B cell (primary cell): ENCODE results near the gene FAF2. TPM values are rescaled to one million over a fixed set of nuclear protein-coding genes. Genes with fewer than 3 reads are reported as not detected.

Experiments
- ATAC-seq: fragments of 200-7000 bp; cut with Tn5 transposase; one replicate; pipeline ENCODE4 v1.10.0; 2021; ENCODE audit warnings: low read depth, mild to moderate bottlenecking, moderate number of reproducible peaks, moderate library complexity
- CTCF ChIA-PET: fragments of 350-600 bp; sonication (Branson Sonifier 250); formaldehyde crosslinking; loops from one replicate; lab custom pipeline; 2021; ENCODE audit warnings: antibody characterized with exemption, inconsistent platforms; lab: Charles Lee
- POLR2A ChIA-PET: fragments of 350-600 bp; sonication (Branson Sonifier 250); formaldehyde crosslinking; loops from one replicate; lab custom pipeline; 2021; ENCODE audit warnings: antibody characterized with exemption; lab: Charles Lee
- DNase-seq: peaks from one replicate; pipeline ENCODE4 v3.0.0; 2013
- H2AFZ ChIP-seq: 2 replicates; pipeline ENCODE4 v1.6.1; 2012; ENCODE audit warnings: mild to moderate bottlenecking, low read depth, low read length; ENCODE audit not compliant: insufficient read depth, poor library complexity, severe bottlenecking
- H3K27ac ChIP-seq, 2 donors: 1 replicate in 1 of 2; 2 replicates in 1 of 2; pipeline ENCODE4 v1.5.1; 2012 to 2013; ENCODE audit warnings: low read length in 2 of 2, mild to moderate bottlenecking in 2 of 2, moderate library complexity in 1 of 2
- H3K27me3 ChIP-seq, 4 experiments: fragments of 200-600 bp in 1 of 4; sonication (generic) in 1 of 4; replicated peaks in 1 of 4; 1 replicate in 2 of 4; 2 replicates in 2 of 4; pipeline versions ENCODE4 v1.6.1 to v1.7.0; 2013 to 2016; ENCODE audit warnings: low read length in 3 of 4, mild to moderate bottlenecking in 2 of 4, mixed read lengths in 1 of 4, moderate library complexity in 1 of 4; ENCODE audit not compliant: insufficient read depth in 4 of 4, control insufficient read depth in 3 of 4; ENCODE audit errors: control extremely low read depth in 1 of 4
- H3K36me3 ChIP-seq, 2 experiments: replicated peaks in 1 of 2; 1 replicate in 1 of 2; 2 replicates in 1 of 2; pipeline versions ENCODE4 v1.6.1 to v1.7.1; 2013; ENCODE audit warnings: low read length in 1 of 2; ENCODE audit not compliant: insufficient read depth in 2 of 2, control insufficient read depth in 1 of 2; ENCODE audit errors: control extremely low read depth in 1 of 2, extremely low read depth in 1 of 2
- H3K4me1 ChIP-seq, 2 donors: fragments of 200-600 bp in 1 of 2; sonication (generic) in 1 of 2; 1 replicate in 1 of 2; 2 replicates in 1 of 2; pipeline versions ENCODE4 v1.5.1 to v1.6.1; 2013 to 2017; ENCODE audit warnings: low read length in 2 of 2; ENCODE audit not compliant: control insufficient read depth in 2 of 2, insufficient read depth in 2 of 2
- H3K4me2 ChIP-seq: replicated peaks from 2 replicates; pipeline ENCODE3; 2012; ENCODE audit warnings: mild to moderate bottlenecking, low read depth, low read length; ENCODE audit not compliant: poor library complexity, severe bottlenecking
- H3K4me3 ChIP-seq, 5 experiments: fragments of 200-600 bp in 1 of 5; sonication (generic) in 1 of 5; 1 replicate in 3 of 5; 2 replicates in 2 of 5; pipeline versions ENCODE4 v1.5.1 to v1.7.0; 2011 to 2016; ENCODE audit warnings: low read length in 4 of 5, mild to moderate bottlenecking in 4 of 5, low read depth in 2 of 5, control low read depth in 1 of 5, moderate library complexity in 1 of 5; ENCODE audit not compliant: insufficient read depth in 1 of 5; ENCODE audit errors: control extremely low read depth in 1 of 5, extremely low read depth in 1 of 5
- H3K79me2 ChIP-seq: fragments of 200-600 bp; sonication (generic); one replicate; pipeline ENCODE4 v1.6.0; 2016; ENCODE audit warnings: low read length; ENCODE audit not compliant: control insufficient read depth, insufficient read depth
- H3K9ac ChIP-seq: fragments of 200-600 bp; sonication (generic); 2 replicates; pipeline ENCODE4 v1.6.1; 2017; ENCODE audit warnings: mild to moderate bottlenecking, low read length, moderate library complexity
- H3K9me3 ChIP-seq, 3 donors: one replicate each; pipeline versions ENCODE4 v1.6.1 to v1.7.1; 2013; ENCODE audit warnings: low read length in 2 of 3; ENCODE audit not compliant: control insufficient read depth in 2 of 3, insufficient read depth in 1 of 3; ENCODE audit errors: control extremely low read depth in 1 of 3
- H4K20me1 ChIP-seq: 2 replicates; pipeline ENCODE4 v1.6.0; 2012; ENCODE audit warnings: mild to moderate bottlenecking, low read length; ENCODE audit not compliant: insufficient read depth, control insufficient read depth, poor library complexity, severe bottlenecking
- H3K27ac Mint-ChIP-seq: one replicate; pipeline ENCODE4 v1.8.0; 2021; ENCODE audit warnings: mixed read lengths
- H3K27me3 Mint-ChIP-seq: one replicate; pipeline ENCODE4 v1.8.0; 2021; ENCODE audit warnings: mixed read lengths
- H3K4me1 Mint-ChIP-seq: one replicate; pipeline ENCODE4 v1.8.0; 2021; ENCODE audit warnings: mixed read lengths
- H3K4me3 Mint-ChIP-seq: one replicate; pipeline ENCODE4 v1.8.0; 2021; ENCODE audit warnings: mixed read lengths
- H3K9me3 Mint-ChIP-seq: one replicate; pipeline ENCODE4 v1.8.0; 2022; ENCODE audit warnings: mixed read lengths; ENCODE audit not compliant: insufficient read depth
- EZH2 ChIP-seq: IDR thresholded peaks from 2 replicates; pipeline ENCODE4 v1.6.1; 2012; ENCODE audit warnings: borderline replicate concordance, low read depth, mild to moderate bottlenecking, moderate library complexity, low read length; ENCODE audit not compliant: insufficient read depth, poor library complexity, severe bottlenecking
- WGBS: methylation state at CpG from one replicate; pipeline ENCODE4 v1.1.5; 2013; ENCODE audit warnings: missing lambda C conversion rate; ENCODE audit not compliant: insufficient coverage; 5-methylcytosine and 5-hydroxymethylcytosine counted together
- intact Hi-C: fragments of 100-400 bp; cut with micrococcal nuclease; formaldehyde crosslinking; loops from one replicate; pipeline ENCODE4 v1.10.0; 2022
- polyA plus RNA-seq: library from polyadenylated mRNA; depleted of rRNA; stranded (reverse); fragments of >200 nt; gene quantifications from 2 replicates; pipeline ENCODE4 v1.2.3, GENCODE V29; 2012
- total RNA-seq, 2 donors: library from RNA; stranded (reverse); fragments of 120-200 nt in 1 of 2; gene quantifications; 1 replicate in 1 of 2; 2 replicates in 1 of 2; pipeline versions ENCODE4 v1.2.3 to v1.2.4, GENCODE V29; 2013 to 2022
- TF ChIP-seq, protein P1 (sequence below): fragments of 200-600 bp; IDR thresholded peaks from one replicate; pipeline ENCODE4 v1.8.0; 2022; ENCODE audit warnings: antibody characterized with exemption, mild to moderate bottlenecking

FAF2 gene
- total and polyA plus RNA-seq, 2 donors (not counting 1 experiment from before 2014, with no cell fraction given), result 10.9 to 35.1 TPM

GRCh38 chr5:176427971-176428370 lies 20.2 kb upstream of the FAF2 start:
- no peaks in the 10 kb centered on the region for H4K20me1 ChIP-seq
- ChIA-PET POLR2A (no interaction called here), CTCF (interaction anchor here (1.3 kb wide), 2 partner anchors 11 to 20 kb away, joined by 4 to 5 read pairs; partner anchors contain the start of gene FAF2)
- no peak overlapping the region for H3K27ac ChIP-seq
- H3K27me3 ChIP-seq, result peaks cover 0 to 3% (median 0%) of the 10 kb centered on the region in 4 experiments
- Mint-ChIP-seq H3K4me3 (no peak overlapping the region), H3K27me3 (peaks cover 8% of the 10 kb centered on the region), H3K27ac (no peak overlapping the region), H3K4me1 (no peaks in the 10 kb centered on the region), H3K9me3 (no peaks in the 10 kb centered on the region)
- no peak overlapping the region for H3K9ac ChIP-seq
- no peak for ATAC-seq
- 80% methylated on average over 3 of the region's 4 CpGs for WGBS
- H3K4me2 ChIP-seq, result no peak overlapping the region
- intact Hi-C loops, result no loop called here
- H2AFZ ChIP-seq, result no peak overlapping the region
- no peak overlapping the region for H3K4me3 ChIP-seq
- no peak for TF ChIP-seq EZH2
- TF ChIP-seq, protein P1, sequence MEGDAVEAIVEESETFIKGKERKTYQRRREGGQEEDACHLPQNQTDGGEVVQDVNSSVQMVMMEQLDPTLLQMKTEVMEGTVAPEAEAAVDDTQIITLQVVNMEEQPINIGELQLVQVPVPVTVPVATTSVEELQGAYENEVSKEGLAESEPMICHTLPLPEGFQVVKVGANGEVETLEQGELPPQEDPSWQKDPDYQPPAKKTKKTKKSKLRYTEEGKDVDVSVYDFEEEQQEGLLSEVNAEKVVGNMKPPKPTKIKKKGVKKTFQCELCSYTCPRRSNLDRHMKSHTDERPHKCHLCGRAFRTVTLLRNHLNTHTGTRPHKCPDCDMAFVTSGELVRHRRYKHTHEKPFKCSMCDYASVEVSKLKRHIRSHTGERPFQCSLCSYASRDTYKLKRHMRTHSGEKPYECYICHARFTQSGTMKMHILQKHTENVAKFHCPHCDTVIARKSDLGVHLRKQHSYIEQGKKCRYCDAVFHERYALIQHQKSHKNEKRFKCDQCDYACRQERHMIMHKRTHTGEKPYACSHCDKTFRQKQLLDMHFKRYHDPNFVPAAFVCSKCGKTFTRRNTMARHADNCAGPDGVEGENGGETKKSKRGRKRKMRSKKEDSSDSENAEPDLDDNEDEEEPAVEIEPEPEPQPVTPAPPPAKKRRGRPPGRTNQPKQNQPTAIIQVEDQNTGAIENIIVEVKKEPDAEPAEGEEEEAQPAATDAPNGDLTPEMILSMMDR, result no peak
- H3K79me2 ChIP-seq, result no peaks in the 10 kb centered on the region
- H3K9me3 ChIP-seq, result peaks cover 0 to 3% (median 0%) of the 10 kb centered on the region in 3 donors
- no peak for DNase-seq
- H3K4me1 ChIP-seq, result no peaks in the 10 kb centered on the region
- no peaks in the 10 kb centered on the region for H3K36me3 ChIP-seq

GRCh38 chr5:176429972-176430371 lies 18.2 kb upstream of the FAF2 start:
- no peak overlapping the region for H3K4me3 Mint-ChIP-seq
- Histone ChIP-seq H3K4me2 (no peak overlapping the region), H3K4me1 (no peaks in the 10 kb centered on the region), H3K79me2 (no peaks in the 10 kb centered on the region), H3K4me3 (no peak overlapping the region), H4K20me1 (no peaks in the 10 kb centered on the region), H3K9me3 (peaks cover 0 to 3% (median 0%) of the 10 kb centered on the region in 3 donors), H3K9ac (no peak overlapping the region), H3K27me3 (peaks cover 0 to 3% (median 0%) of the 10 kb centered on the region in 4 experiments), H3K36me3 (no peaks in the 10 kb centered on the region), H2AFZ (no peak overlapping the region), H3K27ac (no peak overlapping the region)
- ChIA-PET POLR2A (no interaction called here), CTCF (interaction anchor here (0.6 to 1.9 kb wide), 3 partner anchors 18 to 143 kb away, joined by 3 to 4 read pairs (median 3); partner anchors contain the start of gene FAF2)
- no peak for TF ChIP-seq EZH2
- TF ChIP-seq, protein P1, result no peak
- H3K27me3 Mint-ChIP-seq, result peaks cover 4% of the 10 kb centered on the region
- no peak overlapping the region for H3K27ac Mint-ChIP-seq
- H3K4me1 Mint-ChIP-seq, result no peaks in the 10 kb centered on the region
- WGBS, result no CpG with 5 or more reads among the region's 4 CpGs
- ATAC-seq, result no peak
- intact Hi-C loops, result no loop called here
- no peaks in the 10 kb centered on the region for H3K9me3 Mint-ChIP-seq
- DNase-seq, result no peak
